Measurements from ENCODE around the gene BATF2. TPM values are rescaled to one million over a fixed set of nuclear protein-coding genes. Genes with fewer than 3 reads are reported as not detected.

BATF2 gene
- total and polyA plus RNA-seq, 4 donors, result 0.51 to 3.2 (median 1.4) TPM

- Histone ChIP-seq H3K4me1 (ENCODE audit: control insufficient read depth in 4 of 4, insufficient read depth in 4 of 4, low read length in 3 of 4) (peaks cover 0 to 10% (median 7%) of the 10 kb centered on the region in 4 donors), H3K9ac (ENCODE audit: low read depth in 1 of 2, low read length in 2 of 2) (no peak within 1 kb of the TSS), H3K27me3 (ENCODE audit: control insufficient read depth in 4 of 4, insufficient read depth in 4 of 4, low read length in 3 of 4) (no peaks in the 10 kb centered on the region), H3K27ac (ENCODE audit: low read depth in 1 of 2, low read length in 2 of 2) (no peak within 1 kb of the TSS), H3K9me3 (ENCODE audit: control insufficient read depth in 4 of 4, low read length in 3 of 4) (peaks cover 0 to 1% (median 0%) of the 10 kb centered on the region in 4 donors), H3K36me3 (ENCODE audit: control insufficient read depth in 4 of 4, insufficient read depth in 3 of 4, low read depth in 1 of 4, low read length in 3 of 4) (no peaks in the 10 kb centered on the region), H3K4me3 (ENCODE audit: low read depth in 1 of 3, low read length in 3 of 3) (peak within 1 kb of the TSS; percentile 33 to 47 (median 47))
- no peak for TF ChIP-seq ATF3 (IDR thresholded peaks at IDR 0.05)
- no peak for TF ChIP-seq RXRA (IDR thresholded peaks at IDR 0.05)
- TF ChIP-seq, protein P1, sequence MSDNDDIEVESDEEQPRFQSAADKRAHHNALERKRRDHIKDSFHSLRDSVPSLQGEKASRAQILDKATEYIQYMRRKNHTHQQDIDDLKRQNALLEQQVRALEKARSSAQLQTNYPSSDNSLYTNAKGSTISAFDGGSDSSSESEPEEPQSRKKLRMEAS (IDR thresholded peaks at IDR 0.05), result peak; percentile 79
- TF ChIP-seq RAD21 (IDR thresholded peaks at IDR 0.05), result no peak
- TF ChIP-seq TAF1 (conservative IDR thresholded peaks at IDR 0.05), result no peak
- no peak for TF ChIP-seq JUND (IDR thresholded peaks at IDR 0.05)
- TF ChIP-seq HNF4G (IDR thresholded peaks at IDR 0.05), result no peak
- WGBS, result 21% methylated on average over 69 of the region's 69 CpGs
- peak; percentile 86 for DNase-seq (ENCODE audit: low spot score)
Observed at GRCh38 chr11:64971421-64972233, 25.1 kb downstream of the BATF2 start, which contains the start of gene MAJIN. Gene MAJIN (minus strand): TSS chr11:64972108. CDS start chr11:64959405, 12,703 bp downstream.

DNA sequence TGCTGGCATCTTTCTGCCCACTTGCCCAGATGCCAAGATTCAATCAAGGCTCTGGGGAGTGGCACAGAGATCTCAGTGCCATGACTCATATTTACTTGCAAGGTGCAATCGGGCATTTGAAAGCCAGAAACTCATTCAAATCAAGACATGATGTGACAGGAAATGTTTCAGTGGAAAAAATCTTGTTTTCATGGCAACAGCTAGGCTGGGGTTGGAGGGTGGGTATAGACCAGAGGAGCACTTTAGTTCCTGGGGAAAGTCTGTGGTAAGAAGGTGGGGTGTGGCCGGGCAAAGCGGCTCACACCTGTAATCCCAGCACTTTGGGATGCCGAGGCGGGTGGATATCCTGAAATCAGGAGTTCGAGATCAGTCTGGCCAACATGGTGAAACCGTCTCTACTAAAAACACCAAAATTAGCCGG, 26.0 kb downstream of the BATF2 start:
- H3K27me3 ChIP-seq (ENCODE audit: control insufficient read depth in 4 of 4, insufficient read depth in 4 of 4, low read length in 3 of 4), result no peaks in the 10 kb centered on the region
- 87% methylated on average over 8 of the region's 8 CpGs for WGBS
- no peak overlapping the region for H3K27ac ChIP-seq (ENCODE audit: low read depth in 1 of 2, low read length in 2 of 2)
- H3K9me3 ChIP-seq (ENCODE audit: control insufficient read depth in 4 of 4, low read length in 3 of 4), result peaks cover 0 to 1% (median 0%) of the 10 kb centered on the region in 4 donors
- H3K4me3 ChIP-seq (ENCODE audit: low read depth in 1 of 3, low read length in 3 of 3), result no peak overlapping the region
- no peak for TF ChIP-seq FOXA1 (IDR thresholded peaks at IDR 0.05)
- TF ChIP-seq HNF4G (IDR thresholded peaks at IDR 0.05), result no peak
- no peak for TF ChIP-seq SP1 (IDR thresholded peaks at IDR 0.05)
- no peak for TF ChIP-seq TAF1 (conservative IDR thresholded peaks at IDR 0.05)
- no peak for TF ChIP-seq JUND (IDR thresholded peaks at IDR 0.05)
- TF ChIP-seq YY1 (IDR thresholded peaks at IDR 0.05), result no peak
- no peak for TF ChIP-seq FOXA2 (IDR thresholded peaks at IDR 0.05)
- TF ChIP-seq ATF3 (IDR thresholded peaks at IDR 0.05), result no peak
- no peak for TF ChIP-seq RAD21 (IDR thresholded peaks at IDR 0.05)
- TF ChIP-seq GABPA (IDR thresholded peaks at IDR 0.05 in 1 of 2, conservative IDR thresholded peaks at IDR 0.05 in 1 of 2), result no peak
- no peak for TF ChIP-seq ZBTB33 (IDR thresholded peaks at IDR 0.05)
- no peak for TF ChIP-seq EGR1 (IDR thresholded peaks at IDR 0.05; ENCODE audit: low read depth in 2 of 2)
- TF ChIP-seq REST (IDR thresholded peaks at IDR 0.05), result no peak
- no peak for TF ChIP-seq RXRA (IDR thresholded peaks at IDR 0.05)
- TF ChIP-seq NR2F2 (IDR thresholded peaks at IDR 0.05), result no peak
- TF ChIP-seq, protein P1 (IDR thresholded peaks at IDR 0.05), result no peak
- no peak for TF ChIP-seq HNF4A (conservative IDR thresholded peaks at IDR 0.05)
- H3K36me3 ChIP-seq (ENCODE audit: control insufficient read depth in 4 of 4, insufficient read depth in 3 of 4, low read depth in 1 of 4, low read length in 3 of 4), result no peaks in the 10 kb centered on the region
- H3K9ac ChIP-seq (ENCODE audit: low read depth in 1 of 2, low read length in 2 of 2), result no peak overlapping the region
- no peak for DNase-seq (ENCODE audit: low spot score)
- H3K4me1 ChIP-seq (ENCODE audit: control insufficient read depth in 4 of 4, insufficient read depth in 4 of 4, low read length in 3 of 4), result peaks cover 0 to 10% (median 7%) of the 10 kb centered on the region in 4 donors

Data from liver (tissue), 9 donors.